ENCODE measurements around the gene ERG28.
"Not testable (repeated sequence)": the region's sequence is repeated elsewhere in the genome, so short reads cannot be mapped to it uniquely, and the experiment has no call there.

ERG28 gene

DNA sequence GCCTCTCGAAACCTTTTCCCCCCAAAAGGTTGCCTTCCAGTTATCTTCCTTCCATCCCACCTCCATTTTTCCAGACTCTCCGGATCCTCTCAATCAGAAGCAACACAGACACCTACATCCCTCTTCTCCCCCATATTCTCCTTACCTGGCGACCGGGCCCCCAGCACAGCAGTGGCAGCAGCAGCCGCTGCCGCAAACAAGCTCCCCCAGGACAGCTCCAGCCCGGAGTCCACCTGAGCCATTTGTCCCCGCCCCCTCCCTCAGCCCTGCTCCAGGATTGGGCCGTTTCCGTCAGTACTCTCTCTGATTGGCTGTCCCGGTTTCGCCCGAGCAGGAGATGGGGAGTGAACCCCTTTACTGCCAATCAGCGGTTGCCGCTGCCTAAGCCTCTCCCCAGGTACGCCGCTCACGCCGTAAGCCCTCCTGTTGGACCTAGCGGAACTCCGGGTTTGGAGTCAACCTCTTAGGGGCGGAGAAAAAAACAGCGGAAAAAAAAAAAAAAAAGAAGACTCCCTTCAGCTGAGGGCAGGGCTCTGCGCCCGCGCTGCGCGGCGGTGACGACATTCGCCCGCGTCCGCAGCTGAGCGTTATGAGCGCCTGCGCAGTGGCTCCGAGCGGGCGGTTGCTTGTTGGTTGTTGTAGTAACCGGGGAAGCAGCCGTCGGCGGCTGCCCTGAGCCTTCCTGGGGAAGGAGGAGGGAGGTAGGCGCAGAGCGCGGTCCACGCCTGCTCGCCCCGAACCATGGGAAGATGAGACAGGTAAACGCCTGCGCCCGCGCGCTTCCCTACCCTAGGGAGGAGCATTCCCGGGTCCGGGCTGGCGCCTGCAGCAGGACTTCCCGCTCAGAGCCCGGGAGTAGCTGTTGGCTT, at the start of gene ERG28, which contains the start of gene TTLL5:
Gene ERG28, minus strand, starts transcription at position 247 of the 869 bp plus-strand sequence. CDS start 3,374 bp downstream, outside the sequence.
Gene TTLL5, plus strand, starts transcription at position 617 of the 869 bp plus-strand sequence. CDS start 1,904 bp downstream, outside the sequence.
- in situ Hi-C loops (cut with HindIII; ENCODE audit: low pct_ligation_motif_present, low pct_unique_long_range_greater_than_20kb, low sequenced_read_pairs): no loop called here
- DNase-seq: peak; percentile 97

DNA sequence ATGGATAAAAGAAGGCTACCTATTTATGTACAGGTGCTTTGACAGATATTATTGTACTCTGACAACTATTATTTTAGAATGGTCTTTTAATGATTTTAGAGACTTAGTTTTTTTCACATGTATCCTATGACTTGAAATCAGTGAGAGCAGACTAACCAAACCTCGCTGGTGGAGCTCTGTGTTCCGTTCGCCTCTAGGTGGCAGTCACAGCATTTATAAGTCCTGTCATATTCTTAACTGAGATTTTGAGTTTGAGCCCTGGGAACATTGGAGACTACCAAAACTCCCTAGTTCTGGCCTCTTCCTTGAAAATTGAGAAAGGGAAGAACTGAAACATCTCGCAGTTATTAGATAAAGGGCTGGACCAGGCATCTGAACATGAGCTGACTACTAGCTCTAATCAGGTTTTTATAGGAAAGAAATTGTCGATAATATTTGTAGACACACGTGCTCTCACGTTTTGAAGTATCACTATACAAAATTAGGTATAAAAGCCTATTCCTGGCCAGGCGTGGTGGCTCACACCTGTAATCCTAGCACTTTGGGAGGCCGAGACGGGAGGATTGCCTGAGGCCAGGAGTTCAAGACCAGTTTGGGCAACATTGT, 48.6 kb upstream of the ERG28 start:
- peak; percentile 72 for DNase-seq
- in situ Hi-C loops (cut with HindIII; ENCODE audit: low pct_ligation_motif_present, low pct_unique_long_range_greater_than_20kb, low sequenced_read_pairs): no loop called here

DNA sequence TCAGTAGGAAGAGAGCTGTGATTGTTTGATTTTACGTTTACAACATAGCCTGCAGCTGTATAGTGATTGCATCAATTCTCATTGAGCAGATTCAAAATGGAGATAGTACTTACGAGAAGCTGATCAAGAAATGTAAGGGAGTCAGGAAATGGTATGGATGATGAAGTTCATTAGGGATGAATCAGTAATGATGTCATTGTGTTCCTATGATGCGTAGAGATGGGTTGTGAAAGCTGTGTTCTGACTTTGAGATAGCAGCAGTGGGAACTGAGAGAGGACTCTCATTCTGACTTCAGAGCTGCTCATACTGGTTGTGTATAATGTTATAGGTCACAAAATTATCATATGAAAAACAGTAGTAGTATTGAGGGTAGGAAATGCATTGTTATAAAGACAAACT, 44.3 kb upstream of the ERG28 start:
- in situ Hi-C loops (cut with HindIII; ENCODE audit: low pct_ligation_motif_present, low pct_unique_long_range_greater_than_20kb, low sequenced_read_pairs): no loop called here
- DNase-seq: no peak

GRCh38 chr14:75703467-75703866, 42.8 kb upstream of the ERG28 start:
- in situ Hi-C loops (cut with HindIII; ENCODE audit: low pct_ligation_motif_present, low pct_unique_long_range_greater_than_20kb, low sequenced_read_pairs): no loop called here
- DNase-seq: no peak

- in situ Hi-C loops (cut with HindIII; ENCODE audit: low pct_ligation_motif_present, low pct_unique_long_range_greater_than_20kb, low sequenced_read_pairs): no loop called here
- no peak for DNase-seq
These were observed 42.1 kb upstream of the ERG28 start for GRCh38 chr14:75702616-75703261.

- in situ Hi-C loops (cut with HindIII; ENCODE audit: low pct_ligation_motif_present, low pct_unique_long_range_greater_than_20kb, low sequenced_read_pairs): no loop called here
These were observed 41.4 kb upstream of the ERG28 start for GRCh38 chr14:75702122-75702521.

GRCh38 chr14:75700295-75700694, 39.6 kb upstream of the ERG28 start:
- in situ Hi-C loops (cut with HindIII; ENCODE audit: low pct_ligation_motif_present, low pct_unique_long_range_greater_than_20kb, low sequenced_read_pairs): no loop called here
- no peak for DNase-seq

More at GRCh38 chr14:75702122-75702521, 41.4 kb upstream of the ERG28 start:
- DNase-seq: no peak

DNA sequence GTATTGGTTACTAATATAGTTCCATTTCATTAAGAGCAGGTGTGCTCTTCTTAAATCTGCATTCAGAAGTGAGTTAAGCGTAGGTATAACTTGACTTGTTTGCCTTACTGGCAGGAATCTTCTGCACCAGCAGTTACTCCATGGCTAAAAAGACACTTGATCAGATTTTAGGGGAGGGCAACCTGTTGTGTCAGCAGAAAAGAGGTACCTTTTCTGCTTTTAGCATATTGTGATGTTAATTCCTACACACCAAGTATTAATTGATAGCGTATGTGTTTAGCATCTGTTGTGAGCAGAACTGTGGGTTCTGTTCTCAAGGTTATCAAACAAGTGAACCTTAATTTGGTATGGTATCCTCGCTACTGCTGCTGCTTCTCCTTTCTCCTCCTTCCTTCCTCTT, 38.7 kb upstream of the ERG28 start:
- in situ Hi-C loops (cut with HindIII; ENCODE audit: low pct_ligation_motif_present, low pct_unique_long_range_greater_than_20kb, low sequenced_read_pairs): no loop called here
- DNase-seq: no peak

DNA sequence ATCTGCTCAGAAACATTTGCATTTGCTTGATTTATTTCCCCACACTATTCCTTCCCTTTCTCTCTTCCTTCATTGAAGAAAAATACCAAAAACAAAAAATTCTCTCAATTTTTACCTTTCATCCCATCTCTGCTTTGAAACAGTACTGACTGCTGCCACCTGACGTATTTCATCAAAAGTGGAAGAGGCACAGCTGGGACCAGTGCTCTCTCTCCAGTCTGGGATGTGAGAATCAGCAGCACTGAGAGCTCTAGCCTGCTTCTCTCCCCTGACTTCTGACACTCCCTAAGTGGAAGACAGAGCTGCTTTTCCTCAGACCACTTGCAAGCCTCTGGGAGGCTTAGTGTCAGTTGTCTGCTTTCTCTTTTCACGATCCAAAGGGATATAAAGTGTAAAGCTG, 37.2 kb upstream of the ERG28 start:
- in situ Hi-C loops (cut with HindIII; ENCODE audit: low pct_ligation_motif_present, low pct_unique_long_range_greater_than_20kb, low sequenced_read_pairs): no loop called here
- no peak for DNase-seq

DNA sequence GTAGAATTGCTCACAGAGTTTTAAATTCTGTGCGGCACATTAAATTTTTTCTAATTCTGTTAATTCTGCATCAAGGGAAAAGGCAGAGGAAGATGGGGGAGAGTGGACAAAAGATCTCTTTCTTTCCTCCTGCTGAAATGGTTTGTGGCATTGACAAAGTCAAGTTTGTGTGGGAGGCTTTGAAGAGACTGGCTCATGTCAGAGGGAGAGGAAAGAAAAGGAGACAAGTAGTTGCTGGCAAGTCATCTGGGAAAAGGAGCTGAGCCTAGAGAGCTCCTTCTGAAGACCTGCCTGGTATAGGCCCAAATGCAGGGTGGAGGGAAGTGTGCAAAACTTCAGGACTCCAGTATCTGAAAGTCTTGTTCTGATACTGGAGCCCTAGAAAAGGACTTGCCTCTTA, 36.7 kb upstream of the ERG28 start:
- DNase-seq: no peak
- in situ Hi-C loops (cut with HindIII; ENCODE audit: low pct_ligation_motif_present, low pct_unique_long_range_greater_than_20kb, low sequenced_read_pairs): no loop called here

GRCh38 chr14:75695025-75695424, 34.3 kb upstream of the ERG28 start:
- DNase-seq: not testable (repeated sequence)

GRCh38 chr14:75690010-75690409, 29.3 kb upstream of the ERG28 start:
- DNase-seq: no peak
- in situ Hi-C loops (cut with HindIII; ENCODE audit: low pct_ligation_motif_present, low pct_unique_long_range_greater_than_20kb, low sequenced_read_pairs): no loop called here

More at GRCh38 chr14:75695025-75695424, 34.3 kb upstream of the ERG28 start:
- in situ Hi-C loops (cut with HindIII; ENCODE audit: low pct_ligation_motif_present, low pct_unique_long_range_greater_than_20kb, low sequenced_read_pairs): not testable (repeated sequence)

DNA sequence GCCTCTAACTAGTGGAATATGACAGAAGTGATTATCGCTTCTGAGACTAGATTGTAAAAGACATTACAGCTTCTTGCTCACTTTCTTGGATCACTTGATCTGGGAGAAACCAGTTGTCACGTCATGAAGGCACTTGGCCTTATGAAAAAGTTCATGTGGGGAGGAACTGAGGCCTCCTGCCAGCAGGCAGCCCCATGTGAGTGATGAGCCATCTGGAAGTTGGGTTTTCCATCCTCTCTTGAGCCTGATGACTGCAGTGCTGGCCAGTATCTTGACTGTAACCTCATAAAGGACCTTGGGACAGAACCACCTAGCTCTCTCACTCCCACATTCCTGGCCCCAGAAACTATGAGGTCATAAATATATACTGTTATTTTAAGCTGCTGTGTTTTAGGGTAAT, 28.3 kb upstream of the ERG28 start:
- no peak for DNase-seq
- in situ Hi-C loops (cut with HindIII; ENCODE audit: low pct_ligation_motif_present, low pct_unique_long_range_greater_than_20kb, low sequenced_read_pairs): no loop called here

DNA sequence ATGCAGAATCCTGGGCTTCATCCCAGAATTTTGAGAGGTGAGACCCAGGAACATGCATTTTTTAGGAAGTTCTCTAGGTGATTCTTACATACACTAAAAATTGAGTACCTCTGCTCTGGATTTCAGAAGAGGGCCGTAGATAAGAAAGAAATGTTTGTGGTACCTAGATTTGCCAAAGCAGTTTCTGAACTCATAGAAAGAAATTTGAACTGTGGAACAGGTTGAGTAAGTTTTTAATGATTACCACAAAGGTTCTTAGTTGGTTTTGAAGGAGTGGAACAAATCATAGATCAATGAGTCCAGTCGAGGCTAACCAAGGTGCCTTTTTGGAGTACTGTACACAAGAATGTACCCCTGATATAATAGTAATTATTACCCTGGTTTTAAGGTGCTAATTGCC, 25.2 kb upstream of the ERG28 start:
- in situ Hi-C loops (cut with HindIII; ENCODE audit: low pct_ligation_motif_present, low pct_unique_long_range_greater_than_20kb, low sequenced_read_pairs): no loop called here
- DNase-seq: no peak

- in situ Hi-C loops (cut with HindIII; ENCODE audit: low pct_ligation_motif_present, low pct_unique_long_range_greater_than_20kb, low sequenced_read_pairs): no loop called here
- no peak for DNase-seq
These were observed 14.7 kb upstream of the ERG28 start for GRCh38 chr14:75675265-75675960.

GRCh38 chr14:75673345-75674035, 12.8 kb upstream of the ERG28 start:
- DNase-seq: no peak
- in situ Hi-C loops (cut with HindIII; ENCODE audit: low pct_ligation_motif_present, low pct_unique_long_range_greater_than_20kb, low sequenced_read_pairs): no loop called here

GRCh38 chr14:75672605-75673192, 12.0 kb upstream of the ERG28 start:
- no peak for DNase-seq
- in situ Hi-C loops (cut with HindIII; ENCODE audit: low pct_ligation_motif_present, low pct_unique_long_range_greater_than_20kb, low sequenced_read_pairs): no loop called here
